ENCODE results near the gene LETM1. TPM values are rescaled to one million over a fixed set of nuclear protein-coding genes. Genes with fewer than 3 reads are reported as not detected.

Gene LETM1
- total and polyA plus RNA-seq, 2 of the 8 experiments (the other 6 are each of a cell fraction or from before 2014, with no cell fraction given) = 19.8 to 50.1 TPM

DNA sequence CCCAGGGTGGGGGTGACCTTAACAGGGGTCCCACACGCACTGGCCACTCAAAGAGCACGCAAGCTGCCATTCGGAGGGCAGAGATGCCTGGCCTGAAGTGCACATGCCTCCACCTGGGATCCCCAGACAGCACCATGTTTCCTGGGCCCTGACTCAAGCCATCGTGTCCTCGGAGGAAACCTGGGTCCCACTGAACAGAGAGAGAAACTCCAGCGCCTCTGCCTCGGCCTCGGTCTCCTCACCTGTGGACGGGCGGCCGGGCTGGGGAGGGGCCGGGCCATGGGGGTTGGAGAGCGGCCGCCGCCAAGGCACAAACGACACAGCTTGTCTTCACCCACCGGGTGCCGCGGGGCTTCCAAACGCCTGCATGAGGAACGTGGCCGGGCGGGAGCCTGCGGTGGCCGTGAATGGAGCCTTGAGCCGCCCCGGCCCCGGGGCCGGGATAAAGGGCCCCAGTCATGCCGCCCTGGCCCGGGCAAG, 92.8 kb downstream of the LETM1 start:
- ChIA-PET CTCF (ENCODE audit: partially characterized antibody) (interaction anchor here (52.9 to 71.2 kb wide), 2 partner anchors 2 to 26 kb away, joined by 2507 read pairs; partner anchors contain the start of gene FGFR3), POLR2A (ENCODE audit: partially characterized antibody) (interaction anchor here (1.4 to 1.9 kb wide), 2 partner anchors 11 to 29 kb away, joined by 4 to 5 read pairs; partner anchors contain the start of gene FGFR3)
- Histone ChIP-seq H2BK20ac (ENCODE audit: low read length) (no peak overlapping the region), H3K23ac (ENCODE audit: insufficient read length) (no peak overlapping the region), H2BK15ac (ENCODE audit: low read length) (no peak overlapping the region), H2BK5ac (ENCODE audit: low read depth, low read length) (no peak overlapping the region), H3K4me1 (replicated peaks in 1 of 4; ENCODE audit: control insufficient read depth in 3 of 4, insufficient read depth in 4 of 4, low read length in 3 of 4) (peaks cover under 1 to 22% (median 13%) of the 10 kb centered on the region in 4 experiments), H3K79me2 (ENCODE audit: control insufficient read depth in 1 of 2, insufficient read depth in 2 of 2, low read length in 2 of 2) (no peaks in the 10 kb centered on the region), H3K27me3 (replicated peaks in 1 of 4; ENCODE audit: control insufficient read depth in 3 of 4, extremely low read depth in 1 of 4, insufficient read depth in 3 of 4, low read length in 3 of 4) (peaks cover 0 to 3% (median 0%) of the 10 kb centered on the region in 4 experiments; a peak in 2 of 7 replicates), H4K8ac (ENCODE audit: extremely low read depth, insufficient read depth, low read length) (no peak overlapping the region), H3K4me3 (ENCODE audit: extremely low read depth in 1 of 4, insufficient read depth in 2 of 4, low read depth in 3 of 4, low read length in 4 of 4) (no peak overlapping the region), H4K91ac (replicated peaks; ENCODE audit: insufficient read length, low read length) (no peak overlapping the region), H3K4me2 (ENCODE audit: insufficient read depth in 1 of 2, low read depth in 2 of 2, low read length in 2 of 2) (no peak overlapping the region), H2AK5ac (ENCODE audit: low read depth, low read length) (no peak overlapping the region), H4K5ac (ENCODE audit: insufficient read length, low read depth, low read length) (no peak overlapping the region), H3K14ac (ENCODE audit: insufficient read length) (no peak overlapping the region), H2BK120ac (replicated peaks; ENCODE audit: low read depth, low read length) (no peak overlapping the region), H3K9ac (replicated peaks in 1 of 4; ENCODE audit: extremely low read depth in 1 of 4, low read depth in 3 of 4, low read length in 3 of 4) (no peak overlapping the region), H3K18ac (ENCODE audit: extremely low read depth, low read length) (peak overlapping the region; percentile 60), H3K23me2 (ENCODE audit: low read depth, low read length) (peaks cover 4% of the 10 kb centered on the region; the same call in 1 of the 2 replicates), H3K79me1 (ENCODE audit: low read depth, low read length) (no peaks in the 10 kb centered on the region), H2BK12ac (ENCODE audit: low read depth, low read length) (0 out of 2 replicates have a peak overlapping the region, but pooled peaks have one; percentile 39), H3K4ac (replicated peaks; ENCODE audit: insufficient read length, low read depth, low read length) (no peak overlapping the region), H3K9me3 (ENCODE audit: insufficient read depth in 2 of 2, low read depth in 1 of 2, low read length in 1 of 2) (no peaks in the 10 kb centered on the region), H4K20me1 (replicated peaks in 1 of 2; ENCODE audit: control insufficient read depth in 1 of 2, insufficient read depth in 2 of 2, low read length in 2 of 2) (no peaks in the 10 kb centered on the region), H3K27ac (ENCODE audit: low read depth, low read length) (no peak overlapping the region), H3K56ac (replicated peaks; ENCODE audit: insufficient read length, low read depth, low read length) (no peak overlapping the region), H2AFZ (ENCODE audit: low read length) (no peak overlapping the region), H3K36me3 (ENCODE audit: control insufficient read depth in 2 of 4, insufficient read depth in 4 of 4, low read length in 3 of 4) (no peaks in the 10 kb centered on the region)
- DNase-seq (ENCODE audit: low read depth in 1 of 2, low spot score in 2 of 2) (no peak), FAIRE-seq (no peak)
- TF ChIP-seq SIX5 (IDR thresholded peaks at IDR 0.05; ENCODE audit: low read depth, low read length) (no peak), KDM1A (IDR thresholded peaks at IDR 0.05; ENCODE audit: borderline replicate concordance, low read length) (no peak), E2F6 (IDR thresholded peaks at IDR 0.05) (0 out of 2 replicates have a peak, but pooled peaks have one; percentile 17), TBP (IDR thresholded peaks at IDR 0.05; ENCODE audit: low read depth, low read length) (peak; percentile 18; the same call in 1 of the 2 replicates)
- WGBS, 2 experiments (ENCODE audit: extremely low coverage in 1 of 2, insufficient coverage in 1 of 2, insufficient read length in 1 of 2, insufficient replicate concordance in 2 of 2, low coverage in 1 of 2, low lambda C conversion rate in 2 of 2, missing lambda C conversion rate in 1 of 2) = 72% methylated on average over 29 of the region's 31 CpGs; no CpG with 5 or more reads in 1 of the 2 experiments
